ENCODE measurements around the gene DLG2. TPM values are rescaled to one million over a fixed set of nuclear protein-coding genes. Genes with fewer than 3 reads are reported as not detected.

The DLG2 gene
- total and polyA plus RNA-seq, 9 of the 15 experiments (the other 6 are each of a cell fraction or from before 2014, with no cell fraction given), result 0.52 to 1.6 (median 0.95) TPM

- ATAC-seq (no peak), FAIRE-seq (no peak), DNase-seq (ENCODE audit: extremely low read depth in 1 of 4, low spot score in 3 of 4) (no peak)
- ChIA-PET POLR2A (no interaction called here), CTCF (ENCODE audit: low intra/inter-chr PET ratio) (no interaction called here)
- Histone ChIP-seq H4K20me1 (replicated peaks; ENCODE audit: control insufficient read depth, insufficient read depth, low read length) (no peaks in the 10 kb centered on the region), H3K9me3 (replicated peaks; ENCODE audit: control insufficient read depth, insufficient read depth, low read depth, low read length) (no peaks in the 10 kb centered on the region), H3K9me1 (ENCODE audit: control insufficient read depth, insufficient read depth, low read length) (no peaks in the 10 kb centered on the region), H3K27me3 (ENCODE audit: control insufficient read depth in 2 of 2, insufficient read depth in 2 of 2, low read length in 2 of 2) (no peaks in the 10 kb centered on the region), H3K79me2 (ENCODE audit: control insufficient read depth, insufficient read depth, low read length) (no peaks in the 10 kb centered on the region), H3K27ac (ENCODE audit: extremely low read depth, low read depth, low read length) (no peak overlapping the region), H3K36me3 (ENCODE audit: control insufficient read depth, insufficient read depth, low read length) (no peaks in the 10 kb centered on the region), H2AFZ (ENCODE audit: low read depth, low read length) (no peak overlapping the region), H3K9ac (ENCODE audit: insufficient read depth in 1 of 2, low read depth in 2 of 2, low read length in 2 of 2) (no peak overlapping the region), H3K4me2 (ENCODE audit: insufficient read depth, low read length) (no peak overlapping the region), H3K4me1 (replicated peaks in 1 of 2; ENCODE audit: control insufficient read depth in 2 of 2, insufficient read depth in 2 of 2, low read length in 2 of 2) (no peaks in the 10 kb centered on the region), H3K4me3 (no peak overlapping the region)
- no TSS peak for BruUV-seq (replicated peaks)
- WGBS (ENCODE audit: insufficient coverage, low coverage, missing lambda C conversion rate), result 0% methylated on average over 3 of the region's 3 CpGs
- intact Hi-C loops (cut with micrococcal nuclease) (no loop called here), in situ Hi-C loops (cut with MboI) (no loop called here)
- no peak for TF ChIP-seq TBP (optimal IDR thresholded peaks at IDR 0.05; ENCODE audit: low read depth, low read length)
These were observed 2001.8 kb downstream of the DLG2 start for GRCh38 chr11:83625336-83625735.

- POLR2A ChIA-PET, result no interaction called here
- CTCF ChIA-PET (ENCODE audit: low intra/inter-chr PET ratio), result no interaction called here
- Histone ChIP-seq H3K27ac (ENCODE audit: extremely low read depth, low read depth, low read length) (no peak overlapping the region), H4K20me1 (replicated peaks; ENCODE audit: control insufficient read depth, insufficient read depth, low read length) (no peaks in the 10 kb centered on the region), H3K4me1 (replicated peaks in 1 of 2; ENCODE audit: control insufficient read depth in 2 of 2, insufficient read depth in 2 of 2, low read length in 2 of 2) (no peaks in the 10 kb centered on the region), H3K4me2 (ENCODE audit: insufficient read depth, low read length) (no peak overlapping the region), H3K27me3 (ENCODE audit: control insufficient read depth in 2 of 2, insufficient read depth in 2 of 2, low read length in 2 of 2) (no peaks in the 10 kb centered on the region), H3K36me3 (ENCODE audit: control insufficient read depth, insufficient read depth, low read length) (no peaks in the 10 kb centered on the region), H3K9ac (ENCODE audit: insufficient read depth in 1 of 2, low read depth in 2 of 2, low read length in 2 of 2) (no peak overlapping the region), H2AFZ (ENCODE audit: low read depth, low read length) (no peak overlapping the region), H3K9me3 (replicated peaks; ENCODE audit: control insufficient read depth, insufficient read depth, low read depth, low read length) (no peaks in the 10 kb centered on the region), H3K4me3 (no peak overlapping the region), H3K79me2 (ENCODE audit: control insufficient read depth, insufficient read depth, low read length) (no peaks in the 10 kb centered on the region), H3K9me1 (ENCODE audit: control insufficient read depth, insufficient read depth, low read length) (no peaks in the 10 kb centered on the region)
- WGBS (ENCODE audit: insufficient coverage, low coverage, missing lambda C conversion rate), result 0% methylated on average over 1 of the region's 1 CpG
- no TSS peak for BruUV-seq (replicated peaks)
- DNase-seq (ENCODE audit: extremely low read depth in 1 of 4, low spot score in 3 of 4) (no peak), ATAC-seq (no peak), FAIRE-seq (no peak)
- intact Hi-C loops (cut with micrococcal nuclease) (no loop called here), in situ Hi-C loops (cut with MboI) (no loop called here)
- TF ChIP-seq NBN (IDR thresholded peaks at IDR 0.05; ENCODE audit: low read depth) (no peak), SAFB2 (IDR thresholded peaks at IDR 0.05; ENCODE audit: borderline replicate concordance, low read depth, low read length, severe bottlenecking) (no peak), GTF2B (IDR thresholded peaks at IDR 0.05; ENCODE audit: extremely low read depth, insufficient read length) (no peak), ATF1 (CRISPR knock-in tag; IDR thresholded peaks at IDR 0.05) (no peak), ATF1 (tag; IDR thresholded peaks at IDR 0.05) (no peak)
These were observed 2009.5 kb downstream of the DLG2 start for GRCh38 chr11:83617671-83618070.

Data from K562 (cell line).